Glomerular visceral epithelial cell (primary cell): Measurements from ENCODE around the gene PRKCQ.

Source experiments
- DNase-seq: peaks from one replicate; pipeline ENCODE4 v3.0.0-alpha.2; 2016; ENCODE audit errors: extremely low spot score

The PRKCQ gene

DNA sequence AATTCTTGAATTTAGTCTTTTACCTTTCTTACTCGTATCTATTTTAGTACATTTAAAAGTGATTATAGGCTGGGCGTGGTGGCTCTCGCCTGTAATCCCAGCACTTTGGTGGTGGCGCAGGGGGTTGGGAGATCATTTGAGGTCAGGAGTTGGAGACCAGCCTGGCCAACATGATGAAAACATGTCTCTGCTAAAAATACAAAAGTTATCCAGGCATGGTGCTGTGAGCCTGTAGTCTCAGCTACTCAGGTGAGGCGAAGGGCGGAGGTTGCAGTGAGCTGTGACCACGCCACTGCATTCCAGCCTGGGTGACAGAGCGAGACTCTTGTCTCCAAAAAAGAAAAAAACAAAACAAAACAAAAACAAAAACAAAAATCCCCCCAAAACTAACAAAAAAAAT, 12.2 kb downstream of the PRKCQ start:
- DNase-seq, result no peak

DNA sequence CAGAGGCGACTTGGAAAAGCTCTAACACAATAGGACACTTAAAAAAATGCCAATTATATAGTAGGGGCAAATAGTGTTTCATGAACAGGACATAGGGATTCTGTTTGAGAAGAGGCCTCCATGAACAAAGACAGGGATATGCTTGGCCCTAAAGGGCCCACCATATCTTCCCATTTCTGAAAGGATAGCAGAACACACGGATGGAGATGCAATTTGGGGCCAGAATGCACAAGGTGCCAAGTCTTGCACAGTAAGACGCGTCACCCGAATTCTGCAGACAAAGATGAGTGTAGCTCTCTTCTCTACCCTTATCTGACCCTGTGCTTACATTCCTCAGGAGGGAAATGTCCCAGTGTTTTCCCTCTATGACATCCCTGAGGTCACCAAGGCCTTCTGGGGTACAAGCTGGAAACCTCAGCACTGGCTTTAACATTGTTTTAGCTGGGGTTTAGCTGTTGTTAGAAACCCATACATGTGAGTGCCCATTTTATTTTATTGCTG, 12.8 kb downstream of the PRKCQ start:
- no peak for DNase-seq

DNA sequence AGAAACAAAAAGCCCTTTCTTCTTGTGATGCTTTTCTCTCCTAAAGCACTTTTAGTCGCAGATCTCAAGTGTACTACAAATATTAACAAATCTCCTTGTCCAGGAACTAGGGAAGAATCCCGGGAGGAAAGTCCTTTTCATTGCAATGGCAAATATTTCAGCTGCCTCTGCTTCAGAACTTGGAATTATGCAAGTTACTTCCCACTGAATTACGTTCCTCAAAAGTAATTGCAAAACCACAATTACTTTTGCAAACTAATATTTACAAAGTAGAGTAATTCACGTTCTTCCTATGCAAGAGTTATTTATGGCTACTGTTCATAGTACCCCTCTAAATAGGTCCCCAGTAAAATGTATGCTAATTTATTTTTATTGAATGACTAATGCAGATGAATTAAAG, 14.5 kb downstream of the PRKCQ start:
- DNase-seq, result no peak

DNA sequence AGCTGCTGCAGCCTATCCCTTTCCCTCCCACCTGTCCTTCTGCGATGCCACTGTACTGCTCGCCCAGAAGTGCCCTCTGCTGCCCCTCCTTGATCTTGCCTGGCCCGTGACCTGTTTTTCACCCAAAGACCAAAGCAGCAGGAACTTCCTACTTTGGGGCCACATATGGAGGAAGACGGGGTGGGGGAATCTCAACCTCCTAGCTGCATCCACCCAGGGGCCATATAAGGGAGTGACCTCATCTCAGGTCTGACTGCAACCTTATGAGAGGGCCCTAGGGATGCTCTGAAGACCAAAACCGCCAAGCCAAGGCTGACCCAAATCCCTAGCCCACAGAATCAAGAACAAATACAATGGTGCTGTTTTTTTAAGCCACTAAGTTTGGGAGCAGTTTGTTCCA, 15.7 kb downstream of the PRKCQ start:
- no peak for DNase-seq

DNA sequence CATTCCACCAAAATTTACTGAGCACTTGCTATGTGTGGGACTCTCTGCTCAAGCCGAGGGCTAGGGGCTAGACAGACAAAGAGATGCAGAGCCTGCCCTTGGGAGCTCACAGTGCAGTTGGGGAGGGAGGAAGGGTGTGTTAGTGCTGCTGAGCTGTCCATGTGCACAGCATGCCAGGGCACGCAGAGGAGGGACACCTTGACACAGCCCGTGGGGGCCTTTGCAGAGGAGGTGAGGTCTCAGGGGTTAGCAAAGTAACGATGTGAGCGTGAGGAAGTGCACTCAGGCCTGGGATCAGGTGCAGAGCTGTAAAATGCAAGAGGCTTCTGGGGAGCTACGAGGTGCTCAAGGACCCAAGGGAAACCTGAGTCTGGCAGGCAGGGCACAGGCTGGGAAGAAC, 16.3 kb downstream of the PRKCQ start:
- DNase-seq, result no peak

DNA sequence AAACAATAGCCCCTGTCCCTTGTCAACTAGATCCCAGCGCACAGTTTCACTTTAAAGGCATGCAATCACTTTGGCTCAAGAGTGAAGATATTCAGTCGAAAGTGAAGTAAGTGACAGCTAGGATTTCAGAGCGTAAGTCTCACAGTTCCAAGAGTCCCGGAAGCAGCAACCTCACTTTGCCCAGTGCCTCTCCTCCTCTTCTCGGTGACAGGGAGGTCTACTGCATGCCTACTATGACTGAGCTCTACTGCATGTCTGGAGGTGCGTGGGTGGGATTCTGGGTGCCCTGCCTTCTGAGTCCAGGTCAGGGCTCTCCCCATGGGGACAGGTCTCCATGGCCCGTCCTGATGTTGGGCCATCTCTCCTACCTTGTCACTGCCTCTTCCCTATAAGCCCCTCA, 17.0 kb downstream of the PRKCQ start:
- DNase-seq, result no peak

DNA sequence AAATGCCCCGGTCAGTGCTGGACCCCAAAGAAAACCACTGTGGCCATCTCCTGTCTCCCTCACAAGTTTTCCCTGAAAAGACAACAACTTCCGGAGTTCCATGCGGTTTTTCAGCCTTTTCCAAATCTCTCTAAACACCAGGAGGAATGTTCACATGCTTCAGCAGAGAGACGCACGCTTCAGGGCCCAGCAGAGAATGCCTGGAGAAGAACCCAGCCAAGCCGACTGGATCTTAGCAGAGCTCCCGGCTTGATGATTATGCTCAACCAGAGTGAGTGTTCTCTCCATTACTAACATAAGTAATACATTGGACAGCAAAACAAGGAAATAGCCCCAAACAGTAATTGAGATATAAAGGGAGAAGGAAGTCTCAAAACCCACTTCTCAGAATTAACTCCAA, 17.9 kb downstream of the PRKCQ start:
- DNase-seq, result no peak

DNA sequence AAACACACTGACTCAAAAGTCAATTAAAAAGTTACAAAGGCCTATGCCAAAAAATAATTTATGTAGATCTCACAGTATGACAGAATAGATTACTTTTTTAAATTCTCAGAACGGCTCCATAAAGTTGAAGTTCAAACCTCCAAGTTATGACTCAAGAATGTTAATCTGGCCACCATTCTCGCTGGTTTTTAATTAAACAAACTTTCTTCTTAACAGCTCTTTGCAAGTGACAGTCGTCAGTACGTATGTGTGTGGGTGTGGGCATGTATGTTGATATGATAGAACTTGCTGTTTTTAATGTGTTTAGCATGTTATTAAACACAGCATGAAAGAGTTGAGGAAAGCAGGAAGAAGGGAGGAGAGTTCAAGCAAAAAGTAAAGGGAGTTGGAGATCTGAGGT, 18.5 kb downstream of the PRKCQ start:
- DNase-seq, result no peak

DNA sequence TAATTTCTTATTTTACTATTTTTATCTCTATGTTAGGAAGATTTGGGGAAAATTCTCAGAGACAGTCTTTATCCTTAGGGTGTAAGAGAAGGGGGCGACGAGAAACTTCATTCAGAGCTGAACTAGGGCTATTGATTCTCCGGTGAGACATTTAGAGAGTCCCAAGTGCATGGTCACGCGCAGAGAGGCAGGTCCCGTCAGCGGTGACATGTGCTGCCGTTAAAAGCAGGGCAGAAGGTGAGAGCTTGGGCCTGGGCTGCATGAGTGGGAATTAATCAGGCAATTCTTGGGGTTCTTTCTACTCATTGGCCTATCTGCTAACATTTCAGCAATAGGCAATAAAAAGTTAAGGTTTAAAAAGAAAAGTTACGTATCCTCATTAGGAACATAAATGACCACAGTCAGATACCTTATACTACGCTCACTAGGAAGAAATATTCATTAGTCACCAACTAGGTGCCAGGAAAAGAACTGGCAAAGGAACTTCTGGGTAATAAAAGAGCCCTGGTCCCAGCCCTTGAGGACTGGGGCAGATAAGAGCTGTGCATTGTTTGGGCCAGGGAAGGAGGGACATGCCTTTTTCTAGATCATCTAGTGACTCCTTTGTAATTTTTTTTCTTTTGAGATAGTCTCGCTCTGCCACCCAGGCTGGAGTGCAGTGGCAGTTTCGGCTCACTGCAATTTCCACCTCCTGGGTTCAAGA, 21.2 kb downstream of the PRKCQ start:
- no peak for DNase-seq

DNA sequence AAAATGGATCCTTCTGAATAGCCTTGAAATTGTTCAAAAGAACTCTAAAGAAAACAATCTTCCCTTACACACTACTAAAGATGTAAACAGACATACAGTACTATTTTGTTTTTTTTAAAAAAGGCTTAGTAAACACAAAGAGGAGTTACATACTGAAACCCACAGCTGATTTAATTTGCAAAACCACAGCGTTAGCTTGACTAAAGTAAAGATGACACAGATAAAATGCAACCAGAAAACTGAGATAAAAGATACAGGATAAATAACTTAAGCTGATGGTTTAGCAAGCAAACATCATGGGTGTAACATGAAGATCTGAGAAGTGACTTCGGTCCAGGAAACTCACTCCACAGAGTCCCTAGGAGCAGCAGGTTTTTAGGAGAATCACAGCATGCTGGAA, 21.8 kb downstream of the PRKCQ start:
- DNase-seq, result no peak

DNA sequence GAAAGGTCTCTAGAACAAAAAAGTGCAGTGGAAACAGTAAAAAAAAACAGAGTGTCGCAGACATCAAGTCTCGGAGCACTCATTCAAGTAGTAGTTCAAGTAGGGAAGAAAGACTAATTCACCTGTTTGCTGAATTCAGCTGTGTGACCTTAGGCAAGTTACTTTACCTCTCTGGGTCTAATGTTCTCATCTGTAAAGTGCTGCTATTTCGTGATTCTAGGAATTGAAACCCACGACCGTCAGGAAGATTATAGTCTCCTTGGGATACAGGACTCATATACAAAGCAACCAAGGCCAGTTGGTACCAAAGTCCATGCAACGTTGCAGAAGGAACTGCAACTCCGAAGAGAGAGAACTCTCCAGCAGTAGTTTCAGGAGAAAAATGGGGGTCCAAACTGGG, 26.1 kb downstream of the PRKCQ start:
- DNase-seq, result no peak

DNA sequence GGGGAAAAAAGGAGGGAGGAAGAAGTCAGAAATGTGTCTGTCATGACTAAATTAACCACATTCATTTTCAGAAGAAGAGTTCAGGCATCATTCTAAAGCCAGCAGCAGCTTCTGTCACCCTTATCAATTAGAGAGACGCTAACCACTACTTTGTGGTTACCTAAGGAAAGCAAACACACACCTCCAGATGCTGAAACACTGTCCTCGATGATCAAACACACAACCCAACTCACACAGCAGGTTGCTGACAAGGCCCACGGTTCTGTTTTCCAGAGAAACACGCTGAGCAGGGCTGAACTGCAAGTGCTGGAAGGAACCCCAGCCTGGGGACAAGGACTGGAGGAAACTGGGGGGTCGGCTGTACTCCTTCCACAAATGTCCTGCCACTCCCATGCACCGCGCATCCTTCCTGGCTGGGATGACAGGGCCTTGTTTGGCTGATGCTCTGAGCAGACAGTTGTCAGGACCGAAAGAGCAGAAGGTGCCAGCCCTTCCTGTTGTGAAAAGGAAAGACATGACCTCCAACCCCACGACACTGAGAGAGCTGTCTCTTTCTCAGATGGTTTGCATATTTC, 36.6 kb downstream of the PRKCQ start:
- no peak for DNase-seq

DNA sequence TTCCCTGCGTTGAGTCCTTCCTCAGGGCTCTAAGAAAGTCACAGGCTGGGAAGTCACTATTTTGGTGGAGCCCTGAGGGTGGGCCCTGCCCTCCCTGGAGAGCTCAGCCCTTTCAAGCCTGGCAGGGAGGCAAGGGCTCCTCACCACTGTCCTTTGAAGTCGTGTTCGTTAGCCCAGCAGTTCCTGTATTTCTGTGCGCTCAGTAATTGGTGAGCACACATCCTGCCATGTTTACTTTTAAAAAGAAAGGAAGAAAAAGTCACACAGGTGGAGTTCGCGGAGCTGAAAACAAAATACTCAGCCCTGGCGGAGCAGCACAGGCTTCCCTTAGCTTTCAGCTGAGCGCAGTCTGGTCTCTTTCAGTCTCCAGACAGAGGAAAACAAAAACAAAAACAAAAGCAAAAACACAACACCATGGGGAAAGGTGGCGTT, 37.1 kb downstream of the PRKCQ start:
- DNase-seq, result no peak

DNA sequence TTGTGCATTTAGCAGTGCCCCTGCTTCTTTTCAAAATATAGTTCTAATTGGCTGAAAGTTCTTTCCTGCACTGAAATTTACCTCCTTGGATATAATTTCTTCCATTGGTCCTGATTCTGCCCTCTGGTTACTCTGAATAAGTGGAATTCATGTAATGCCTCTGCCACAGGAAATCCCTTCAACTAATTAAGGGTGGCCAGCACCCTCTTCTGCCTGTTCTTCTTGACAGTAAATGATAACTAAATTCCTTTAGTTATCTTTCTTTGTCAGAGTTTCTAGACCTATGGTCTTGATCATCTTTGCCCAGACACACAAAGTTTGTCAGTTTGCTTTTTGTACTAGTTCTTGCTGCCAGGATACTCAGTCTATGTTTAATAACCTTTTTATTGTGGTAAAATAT, 40.2 kb downstream of the PRKCQ start:
- no peak for DNase-seq

DNA sequence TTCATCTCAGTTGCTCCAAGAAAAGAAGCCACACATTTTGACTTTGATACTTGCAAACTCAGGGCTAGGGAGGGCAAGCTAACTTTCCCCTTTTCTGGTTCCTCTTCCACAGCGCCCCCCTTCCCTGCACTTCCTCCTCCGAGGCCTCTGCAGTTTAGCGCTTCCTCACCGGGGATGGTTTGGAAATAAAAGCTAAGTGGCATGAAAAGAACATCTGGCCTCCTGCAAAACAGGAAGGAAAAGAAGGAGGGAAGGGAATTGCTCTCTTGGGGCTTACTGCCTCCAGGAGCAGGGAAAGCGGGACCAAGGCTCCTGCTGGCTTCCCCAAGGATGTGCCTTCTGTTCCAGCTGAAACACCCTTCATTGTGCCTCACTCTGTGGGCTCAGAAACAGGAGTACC, 42.3 kb downstream of the PRKCQ start:
- no peak for DNase-seq

DNA sequence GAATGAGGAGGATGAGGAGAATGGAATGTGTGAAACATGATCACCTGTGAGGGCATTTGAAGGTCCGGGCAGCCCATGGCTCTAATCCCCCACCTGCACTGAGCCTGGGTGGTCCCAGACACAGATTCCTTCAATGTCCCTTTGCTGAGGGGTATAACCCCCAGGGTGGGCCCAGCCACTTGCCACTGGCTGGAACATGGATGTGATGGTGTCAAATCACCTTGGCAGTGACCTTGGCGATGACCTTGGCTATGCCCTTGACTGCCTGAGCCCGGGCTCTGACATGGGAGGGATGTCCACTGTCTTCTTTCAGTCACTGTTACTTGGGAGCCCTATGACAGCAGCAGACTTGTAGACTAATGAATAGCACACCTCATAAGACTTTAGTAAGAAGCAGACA, 44.0 kb downstream of the PRKCQ start:
- DNase-seq, result no peak

DNA sequence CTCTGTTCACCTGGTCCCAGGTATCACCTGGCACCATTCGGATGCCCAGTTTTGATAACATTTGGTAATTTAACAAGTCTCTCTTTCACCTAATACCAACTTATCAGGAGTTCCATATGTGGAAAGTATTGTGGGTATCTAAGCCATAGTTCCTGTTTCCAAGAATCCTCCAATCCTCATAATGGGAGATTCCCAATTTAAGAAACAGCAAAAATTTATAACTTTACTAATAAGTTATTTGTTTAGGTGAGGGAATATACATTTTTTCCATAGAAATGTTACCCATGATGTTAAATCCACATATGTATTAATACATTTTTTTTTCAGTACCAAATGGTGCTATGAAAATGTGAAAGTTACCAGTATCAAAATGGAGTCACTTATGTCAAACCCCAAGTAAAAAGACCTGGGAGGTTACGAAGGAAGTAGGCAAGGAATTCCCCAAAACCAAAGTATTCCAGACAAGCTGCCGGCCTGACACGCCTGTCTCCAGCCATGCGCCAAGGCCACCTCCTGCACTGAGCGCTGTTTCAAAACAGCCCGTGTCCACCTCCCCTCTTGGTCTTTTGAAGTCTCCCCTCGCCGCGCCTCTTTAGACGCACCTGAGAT, 44.8 kb downstream of the PRKCQ start:
- DNase-seq, result no peak

DNA sequence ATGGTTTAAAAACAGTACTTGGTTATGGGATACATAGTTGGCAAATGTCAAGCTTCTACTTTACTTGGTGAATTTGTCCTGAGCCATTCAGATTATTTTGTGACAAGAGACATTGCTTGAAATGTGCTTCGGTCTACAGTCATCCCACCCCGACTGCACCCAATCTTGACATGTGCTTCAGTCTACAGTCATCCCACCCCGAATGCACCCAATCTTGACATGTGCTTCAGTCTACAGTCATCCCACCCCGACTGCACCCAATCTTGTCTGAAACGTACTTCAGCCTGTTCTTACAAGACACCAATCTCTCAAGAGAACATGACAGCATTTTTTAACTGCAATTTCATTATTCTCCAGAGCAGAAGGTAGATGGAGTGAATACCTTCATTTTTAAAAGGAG, 47.8 kb downstream of the PRKCQ start:
- DNase-seq, result no peak

DNA sequence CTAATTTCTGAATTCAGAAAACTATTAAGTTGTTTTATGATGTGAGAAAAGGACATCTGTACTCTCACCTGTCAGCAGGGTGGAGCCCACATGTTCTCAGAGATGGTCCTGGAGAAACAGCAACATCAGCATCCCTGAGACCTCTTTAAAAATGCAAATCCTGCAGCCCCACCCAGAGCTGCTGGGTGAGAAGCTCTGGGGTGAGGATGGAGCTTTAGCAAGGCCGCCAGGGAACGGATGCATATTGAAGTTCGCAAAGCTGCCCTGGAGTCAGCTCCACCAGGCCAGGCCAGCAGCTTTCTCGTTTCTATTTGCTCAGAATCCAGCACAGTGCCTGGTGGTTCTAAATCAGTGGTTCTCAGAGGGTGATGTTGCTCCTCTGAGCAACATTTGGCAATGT, 49.1 kb downstream of the PRKCQ start:
- DNase-seq, result no peak

DNA sequence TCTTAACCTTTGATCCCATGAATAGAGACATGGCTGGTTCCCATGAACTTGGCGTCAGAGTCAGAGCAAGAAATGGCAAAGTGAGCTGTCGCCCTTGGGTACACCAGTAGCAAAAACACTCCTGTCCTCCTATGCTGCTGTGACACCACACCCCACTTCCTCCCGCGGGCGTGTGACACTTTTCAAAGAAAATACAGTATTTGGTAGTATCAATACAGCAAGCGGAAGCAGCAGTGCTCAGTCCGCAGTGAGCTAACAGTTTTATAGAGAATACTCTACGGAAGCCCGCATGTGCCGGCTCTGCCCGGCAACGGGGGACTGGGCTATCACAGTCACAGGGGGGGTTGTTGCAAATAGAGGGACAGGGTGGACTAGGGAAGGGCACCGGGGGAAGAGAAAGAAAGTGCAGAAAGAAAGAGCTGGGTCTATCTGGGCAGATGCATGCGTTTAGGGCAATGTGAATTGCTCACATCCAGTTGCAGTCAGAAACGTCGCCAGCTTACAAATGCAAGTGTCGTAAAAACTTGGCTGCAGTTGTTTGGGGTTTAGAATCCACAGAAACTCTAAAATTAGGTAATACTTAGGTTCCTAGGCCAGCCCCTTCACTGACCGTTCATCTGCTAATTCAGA, 49.8 kb downstream of the PRKCQ start:
- no peak for DNase-seq

DNA sequence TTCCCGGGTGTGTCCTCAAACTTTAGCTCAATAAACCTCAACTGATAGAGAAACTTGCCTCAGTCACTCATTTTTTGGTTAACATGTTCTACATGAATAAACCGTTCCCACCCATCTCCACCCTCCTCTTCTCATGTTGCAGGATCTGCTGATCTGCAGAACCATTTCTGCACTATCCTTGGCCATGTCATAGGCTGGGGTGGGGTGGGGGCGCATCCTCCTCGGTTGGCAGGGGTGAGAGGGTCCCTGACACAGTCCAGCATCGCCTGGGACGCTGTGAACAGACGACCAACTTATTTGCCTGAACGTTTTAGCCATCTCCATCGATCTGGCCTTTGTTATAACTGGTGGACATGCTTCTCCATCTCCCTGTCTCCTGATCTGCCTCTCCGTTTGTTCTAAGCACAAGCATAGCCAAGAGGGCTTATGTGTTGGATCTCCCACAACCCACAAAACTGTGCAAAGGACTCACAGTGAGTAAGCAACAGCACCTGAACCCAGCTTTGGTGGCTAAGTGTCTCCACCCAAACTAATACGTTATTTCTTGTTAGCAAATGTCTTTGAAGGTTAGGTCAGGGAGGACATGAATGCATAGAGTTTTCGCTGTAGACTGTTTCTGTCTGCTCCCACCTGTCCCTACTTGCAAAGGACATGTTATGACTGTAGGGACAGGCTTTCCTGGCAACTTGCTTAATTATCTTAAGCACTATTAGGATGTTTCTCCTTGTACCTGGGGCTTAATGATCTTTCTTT, 51.7 kb downstream of the PRKCQ start:
- DNase-seq, result no peak

DNA sequence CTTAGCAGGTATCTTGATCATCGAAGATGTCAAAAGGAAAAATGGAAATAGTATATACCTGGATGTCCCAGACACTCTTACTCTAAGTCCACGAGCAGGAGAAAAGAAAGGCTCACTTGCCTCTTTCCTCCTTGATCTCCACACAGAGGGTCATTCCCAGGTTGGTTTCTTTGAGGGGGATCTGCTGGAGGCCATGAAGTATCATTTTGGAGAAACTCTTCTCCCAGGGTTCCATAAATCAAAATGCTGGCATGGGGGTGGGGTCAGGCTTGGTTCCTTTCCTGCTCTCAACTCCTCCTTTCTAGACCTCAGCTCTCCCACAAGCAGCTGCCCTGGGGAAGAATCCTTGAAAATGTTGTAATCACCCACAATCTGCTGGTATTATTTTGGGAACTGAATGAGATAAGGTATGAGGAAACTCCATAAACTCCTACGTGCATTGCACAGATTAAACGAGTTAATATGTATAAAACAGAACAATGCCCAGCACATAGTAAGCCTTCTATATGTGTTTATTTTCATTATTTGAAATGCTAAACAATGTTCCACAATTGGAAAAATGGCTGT, 54.4 kb downstream of the PRKCQ start:
- DNase-seq, result no peak
